Testis (tissue), 2 donors: ENCODE data around the gene PATE2.

ENCODE experiments used
- POLR2A ChIP-seq: fragments of 450-650 bp; IDR thresholded peaks from one replicate; pipeline ENCODE4 v1.6.1; 2017; ENCODE audit warnings: antibody characterized with exemption, mild to moderate bottlenecking, moderate library complexity
- TF ChIP-seq, protein P1 (sequence below), 3 experiments: fragments of 450-650 bp in 2 of 3; fragments of 200-600 bp in 1 of 3; sonication (generic) in 1 of 3; IDR thresholded peaks; one replicate each; pipeline ENCODE4 v1.5.1; 2016 to 2019; ENCODE audit warnings: antibody characterized with exemption in 3 of 3, mild to moderate bottlenecking in 2 of 3, moderate library complexity in 1 of 3

DNA sequence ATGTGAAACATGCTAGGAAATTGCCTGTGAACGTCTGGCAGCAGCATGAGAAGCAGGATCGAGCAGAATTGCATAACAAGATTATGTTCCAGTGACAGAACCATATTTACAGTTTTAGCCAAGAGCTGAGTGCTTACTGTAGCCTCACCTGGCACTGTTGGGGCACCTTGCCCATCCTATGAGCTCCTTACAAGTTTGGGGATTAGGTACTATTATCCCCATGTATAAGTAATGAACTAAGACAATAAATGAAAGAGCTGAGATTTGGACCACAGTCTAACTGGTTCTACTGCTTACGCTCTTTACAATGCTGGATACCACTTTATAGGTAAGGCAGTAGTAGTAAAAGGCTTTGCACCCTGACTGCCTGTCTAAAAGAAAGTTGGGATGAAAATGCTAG, 49.7 kb downstream of the PATE2 start:
- TF ChIP-seq, protein P1, sequence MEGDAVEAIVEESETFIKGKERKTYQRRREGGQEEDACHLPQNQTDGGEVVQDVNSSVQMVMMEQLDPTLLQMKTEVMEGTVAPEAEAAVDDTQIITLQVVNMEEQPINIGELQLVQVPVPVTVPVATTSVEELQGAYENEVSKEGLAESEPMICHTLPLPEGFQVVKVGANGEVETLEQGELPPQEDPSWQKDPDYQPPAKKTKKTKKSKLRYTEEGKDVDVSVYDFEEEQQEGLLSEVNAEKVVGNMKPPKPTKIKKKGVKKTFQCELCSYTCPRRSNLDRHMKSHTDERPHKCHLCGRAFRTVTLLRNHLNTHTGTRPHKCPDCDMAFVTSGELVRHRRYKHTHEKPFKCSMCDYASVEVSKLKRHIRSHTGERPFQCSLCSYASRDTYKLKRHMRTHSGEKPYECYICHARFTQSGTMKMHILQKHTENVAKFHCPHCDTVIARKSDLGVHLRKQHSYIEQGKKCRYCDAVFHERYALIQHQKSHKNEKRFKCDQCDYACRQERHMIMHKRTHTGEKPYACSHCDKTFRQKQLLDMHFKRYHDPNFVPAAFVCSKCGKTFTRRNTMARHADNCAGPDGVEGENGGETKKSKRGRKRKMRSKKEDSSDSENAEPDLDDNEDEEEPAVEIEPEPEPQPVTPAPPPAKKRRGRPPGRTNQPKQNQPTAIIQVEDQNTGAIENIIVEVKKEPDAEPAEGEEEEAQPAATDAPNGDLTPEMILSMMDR (IDR thresholded peaks at IDR 0.05): no peak
- no peak for TF ChIP-seq POLR2A
